ENCODE data around the gene CNKSR1. TPM values are rescaled to one million over a fixed set of nuclear protein-coding genes. Genes with fewer than 3 reads are reported as not detected.

Gene CNKSR1
- polyA plus RNA-seq, 1 of the 3 experiments (the other 2 are of a cell fraction): 0.49 TPM

GRCh38 chr1:26154750-26155149 is 22.5 kb upstream of the CNKSR1 start (continued):
- TF ChIP-seq CTCF (IDR thresholded peaks at IDR 0.05): no peak
- TF ChIP-seq REST (IDR thresholded peaks at IDR 0.05; ENCODE audit: low read depth, low read length): no peak
- no peak for TF ChIP-seq MAX (IDR thresholded peaks at IDR 0.05; ENCODE audit: low read depth)
- no peak for TF ChIP-seq USF1 (IDR thresholded peaks at IDR 0.05; ENCODE audit: borderline replicate concordance, low read depth)

GRCh38 chr1:26155370-26156284 is 21.7 kb upstream of the CNKSR1 start:
- Histone ChIP-seq H3K27ac (ENCODE audit: low read depth in 2 of 2, low read length in 1 of 2) (no peak overlapping the region), H3K4me3 (ENCODE audit: low read depth in 2 of 2, low read length in 1 of 2) (no peak overlapping the region), H3K9me2 (no peaks in the 10 kb centered on the region), H3K9me3 (no peaks in the 10 kb centered on the region), H4K20me1 (ENCODE audit: insufficient read depth) (no peaks in the 10 kb centered on the region), H3K36me3 (replicated peaks in 1 of 2; ENCODE audit: control insufficient read depth in 1 of 2, insufficient read depth in 2 of 2, low read length in 1 of 2) (no peaks in the 10 kb centered on the region), H3K27me3 (ENCODE audit: insufficient read depth) (no peaks in the 10 kb centered on the region; the same call in 1 of the 2 replicates), H3K9ac (no peak overlapping the region), H3K4me1 (ENCODE audit: control insufficient read depth in 1 of 2, insufficient read depth in 2 of 2, low read depth in 1 of 2, low read length in 1 of 2) (peaks cover 6 to 31% of the 10 kb centered on the region in 2 experiments; a peak in 1 of 4 replicates), H2AFZ (ENCODE audit: low read depth) (no peak overlapping the region), H3K4me2 (no peak overlapping the region), H3F3A (replicated peaks; ENCODE audit: insufficient read depth) (no peaks in the 10 kb centered on the region), H3K79me2 (ENCODE audit: insufficient read depth) (no peaks in the 10 kb centered on the region)
- WGBS (ENCODE audit: low lambda C conversion rate): 90% methylated on average over 14 of the region's 21 CpGs
- TF ChIP-seq PBX3 (IDR thresholded peaks at IDR 0.05): no peak
- TF ChIP-seq TEAD4 (IDR thresholded peaks at IDR 0.05; ENCODE audit: borderline replicate concordance, insufficient read depth): no peak
- TF ChIP-seq MXI1 (IDR thresholded peaks at IDR 0.05; ENCODE audit: low read depth, low read length): no peak
- no peak for TF ChIP-seq EP300 (IDR thresholded peaks at IDR 0.05; ENCODE audit: borderline replicate concordance in 1 of 2, low read depth in 1 of 2, low read length in 1 of 2)
- CTCF ChIA-PET: interaction anchor here (0.6 to 13.7 kb wide), 9 partner anchors 8 to 261 kb away, joined by 3 to 131 read pairs (median 5); partner anchors contain the start of gene ZNF593
- no peak for DNase-seq
- POLR2A ChIA-PET: interaction anchor here (1.1 kb wide), 2 partner anchors 8 to 43 kb away, joined by 3 read pairs; no protein-coding TSS in a partner anchor
